ENCODE data around the gene PITPNM2. TPM values are rescaled to one million over a fixed set of nuclear protein-coding genes. Genes with fewer than 3 reads are reported as not detected.

Gene PITPNM2
- polyA plus RNA-seq, 1 donor (not counting 4 experiments of a cell fraction or from before 2014, with no cell fraction given): 1.4 TPM

GRCh38 chr12:123164710-123165261 is 13.9 kb upstream of the PITPNM2 start:
- no peak overlapping the region for H2AFZ ChIP-seq (ENCODE audit: control insufficient read depth, low read length)
- H4K20me1 ChIP-seq (ENCODE audit: control insufficient read depth, extremely low read depth, insufficient read depth, low read length): no peaks in the 10 kb centered on the region
- H3K9me1 ChIP-seq (ENCODE audit: control insufficient read depth, extremely low read depth, insufficient read depth, low read length): no peaks in the 10 kb centered on the region
- H3K4me1 ChIP-seq (ENCODE audit: control insufficient read depth, extremely low read depth, insufficient read depth, low read length): peaks cover 10% of the 10 kb centered on the region
- no peaks in the 10 kb centered on the region for H3K79me2 ChIP-seq (ENCODE audit: control insufficient read depth, insufficient read depth, low read length)
- H3K9ac ChIP-seq (ENCODE audit: control insufficient read depth, extremely low read depth, insufficient read depth, low read length): no peak overlapping the region
- no peak overlapping the region for H3K27ac ChIP-seq (ENCODE audit: control insufficient read depth, insufficient read depth, low read length)
- no peak overlapping the region for H3K4me3 ChIP-seq (ENCODE audit: control insufficient read depth in 2 of 3, extremely low read depth in 1 of 3, insufficient read depth in 2 of 3, low read depth in 1 of 3, low read length in 3 of 3)
- FAIRE-seq (no peak), DNase-seq (ENCODE audit: low read depth, low spot score) (no peak)
- peaks cover 3 to 9% of the 10 kb centered on the region in 2 experiments for H3K36me3 ChIP-seq (ENCODE audit: control insufficient read depth in 2 of 2, extremely low read depth in 1 of 2, insufficient read depth in 2 of 2, low read length in 2 of 2)
- no peaks in the 10 kb centered on the region for H3K27me3 ChIP-seq (ENCODE audit: control insufficient read depth, extremely low read depth, insufficient read depth, low read length)
- H3K9me3 ChIP-seq (ENCODE audit: control insufficient read depth, low read depth, low read length): no peaks in the 10 kb centered on the region
- dilution Hi-C loops (cut with MboI; ENCODE audit: extremely low pct_ligation_motif_present, low sequenced_read_pairs): no loop called here
- H3K4me2 ChIP-seq (ENCODE audit: control insufficient read depth, extremely low read depth, insufficient read depth, low read depth, low read length): no peak overlapping the region
- TF ChIP-seq EZH2 (IDR thresholded peaks at IDR 0.05; ENCODE audit: low read length) (no peak), CTCF (optimal IDR thresholded peaks at IDR 0.05 in 1 of 3, IDR thresholded peaks at IDR 0.05 in 1 of 3, conservative IDR thresholded peaks at IDR 0.05 in 1 of 3; ENCODE audit: extremely low read depth in 1 of 3, insufficient read depth in 2 of 3, low read length in 3 of 3) (no peak)

- Histone ChIP-seq H3K36me3 (ENCODE audit: control insufficient read depth in 2 of 2, extremely low read depth in 1 of 2, insufficient read depth in 2 of 2, low read length in 2 of 2) (peaks cover 3 to 9% of the 10 kb centered on the region in 2 experiments), H3K27ac (ENCODE audit: control insufficient read depth, insufficient read depth, low read length) (no peak overlapping the region), H3K9me3 (ENCODE audit: control insufficient read depth, low read depth, low read length) (no peaks in the 10 kb centered on the region), H3K4me2 (ENCODE audit: control insufficient read depth, extremely low read depth, insufficient read depth, low read depth, low read length) (no peak overlapping the region), H2AFZ (ENCODE audit: control insufficient read depth, low read length) (no peak overlapping the region), H3K9me1 (ENCODE audit: control insufficient read depth, extremely low read depth, insufficient read depth, low read length) (no peaks in the 10 kb centered on the region), H4K20me1 (ENCODE audit: control insufficient read depth, extremely low read depth, insufficient read depth, low read length) (no peaks in the 10 kb centered on the region), H3K4me3 (ENCODE audit: control insufficient read depth in 2 of 3, extremely low read depth in 1 of 3, insufficient read depth in 2 of 3, low read depth in 1 of 3, low read length in 3 of 3) (no peak overlapping the region), H3K27me3 (ENCODE audit: control insufficient read depth, extremely low read depth, insufficient read depth, low read length) (no peaks in the 10 kb centered on the region), H3K79me2 (ENCODE audit: control insufficient read depth, insufficient read depth, low read length) (no peaks in the 10 kb centered on the region), H3K9ac (ENCODE audit: control insufficient read depth, extremely low read depth, insufficient read depth, low read length) (no peak overlapping the region), H3K4me1 (ENCODE audit: control insufficient read depth, extremely low read depth, insufficient read depth, low read length) (peaks cover 10% of the 10 kb centered on the region)
- dilution Hi-C loops (cut with MboI; ENCODE audit: extremely low pct_ligation_motif_present, low sequenced_read_pairs): no loop called here
- TF ChIP-seq EZH2 (IDR thresholded peaks at IDR 0.05; ENCODE audit: low read length) (no peak), CTCF (optimal IDR thresholded peaks at IDR 0.05 in 1 of 3, IDR thresholded peaks at IDR 0.05 in 1 of 3, conservative IDR thresholded peaks at IDR 0.05 in 1 of 3; ENCODE audit: extremely low read depth in 1 of 3, insufficient read depth in 2 of 3, low read length in 3 of 3) (no peak)
- FAIRE-seq: no peak
- DNase-seq (ENCODE audit: low read depth, low spot score): no peak
Observed at GRCh38 chr12:123164222-123164621, 13.3 kb upstream of the PITPNM2 start.
